Muscle of arm (tissue), 12 donors: ENCODE data around the gene EVA1B. TPM values are rescaled to one million over a fixed set of nuclear protein-coding genes. Genes with fewer than 3 reads are reported as not detected.

ENCODE experiments used
- DNase-seq: peaks from one replicate; pipeline ENCODE4 v3.0.0-alpha.2; 2013
- polyA plus RNA-seq, 12 donors: library from polyadenylated mRNA; unstranded; fragments of 120-200 nt; gene quantifications; one replicate each; pipeline ENCODE4 v1.2.1, GENCODE V29; 2013; ENCODE audit not compliant: insufficient read length in 12 of 12

Gene EVA1B
- polyA plus RNA-seq, 12 donors = 10.8 to 88.1 (median 23.4) TPM; not detected in 1

DNA sequence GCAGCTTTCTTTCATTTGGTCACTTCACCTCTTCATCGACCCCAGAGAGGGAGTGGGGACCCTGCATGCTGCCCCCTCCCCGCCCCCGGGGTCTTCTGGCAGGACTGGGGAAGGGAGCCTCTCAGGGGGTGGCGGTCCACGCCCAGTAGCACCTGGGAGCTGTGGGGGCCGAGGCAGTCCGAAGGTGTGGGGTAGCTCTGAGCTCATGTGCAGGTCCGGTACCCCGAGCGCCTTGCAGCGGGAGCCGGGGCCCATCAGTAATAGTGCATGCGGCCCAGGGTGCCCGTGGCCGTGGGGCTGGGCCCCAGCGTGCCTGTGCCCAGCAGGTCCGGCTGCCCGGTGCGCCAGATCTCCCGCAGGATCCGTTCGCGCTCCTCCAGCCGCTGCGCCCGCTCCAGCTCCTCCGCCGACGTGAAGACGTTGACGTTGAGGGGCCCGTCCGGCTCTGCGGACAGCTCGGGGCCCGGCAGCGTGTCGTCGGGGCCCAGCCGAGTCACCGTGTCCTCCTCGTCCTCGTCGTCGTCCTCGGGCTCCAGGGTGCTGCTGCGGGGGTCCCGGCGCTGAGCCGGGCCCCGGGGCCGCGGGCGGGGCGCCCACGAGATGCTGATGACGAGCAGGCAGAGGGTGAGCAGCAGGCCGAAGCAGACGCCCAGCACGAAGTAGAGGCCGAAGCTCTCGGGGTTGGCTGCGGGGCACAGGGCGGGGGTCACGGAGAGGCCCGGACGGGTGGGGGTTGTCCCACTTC is 1.2 kb downstream of the EVA1B start:
- DNase-seq = no peak

DNA sequence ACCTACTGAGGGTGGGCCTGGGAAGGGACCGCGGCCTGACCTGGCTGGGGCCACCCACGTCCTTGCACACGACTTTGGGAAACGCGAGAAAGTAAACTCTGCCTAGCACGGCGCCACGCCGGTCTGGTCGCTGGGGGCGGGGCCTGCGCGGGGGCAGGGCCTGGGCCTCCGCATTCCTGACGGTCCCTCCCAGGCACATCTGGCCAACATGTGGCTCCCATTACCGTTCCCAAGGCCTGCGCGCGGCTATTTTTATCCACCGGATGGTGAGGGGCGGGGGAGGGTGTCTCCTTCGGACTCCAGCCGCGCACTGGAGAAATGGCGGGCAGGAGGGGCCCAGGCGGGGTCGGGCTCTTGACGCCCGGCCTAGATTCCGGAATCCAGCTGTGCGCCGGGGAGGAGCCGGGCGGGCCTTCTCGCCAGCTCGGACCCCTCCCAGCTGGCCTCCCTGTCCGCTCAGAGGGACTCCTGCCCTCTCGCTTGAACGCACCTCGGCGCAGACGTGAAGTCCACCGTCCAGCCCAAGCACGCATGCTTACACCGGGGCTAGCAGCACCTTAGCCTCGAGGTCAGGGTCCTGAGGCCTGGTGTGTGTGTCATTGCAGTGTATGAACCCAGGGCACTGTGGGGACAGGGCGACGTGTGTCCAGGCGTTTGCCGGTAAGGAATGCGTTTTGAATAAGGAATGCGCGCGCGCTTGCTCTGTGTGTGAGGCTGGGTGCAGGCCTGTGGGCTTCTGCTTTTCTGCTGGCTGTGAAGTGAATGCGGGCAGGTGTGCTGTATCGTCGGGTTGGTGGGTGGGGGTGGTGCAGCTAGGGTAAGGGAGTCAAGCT is 2.1 kb downstream of the EVA1B start:
- peak; percentile 94 for DNase-seq

DNA sequence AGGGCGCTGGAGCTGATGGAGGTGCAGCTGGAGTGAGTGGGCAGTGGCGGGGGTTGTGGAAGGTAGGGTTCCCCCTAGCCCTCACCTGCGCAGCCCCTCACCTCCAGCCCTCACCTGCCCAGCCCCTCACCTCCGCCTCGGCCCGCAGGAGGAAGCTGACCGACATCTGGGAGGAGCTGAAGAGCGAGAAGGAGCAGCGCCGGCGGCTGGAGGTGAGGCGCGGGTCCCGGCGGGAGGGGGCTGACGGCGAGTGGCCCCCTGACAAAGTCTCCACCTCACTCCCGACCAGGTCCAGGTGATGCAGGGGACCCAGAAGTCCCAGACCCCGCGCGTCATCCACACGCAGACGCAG is 2.7 kb downstream of the EVA1B start:
- no peak for DNase-seq

DNA sequence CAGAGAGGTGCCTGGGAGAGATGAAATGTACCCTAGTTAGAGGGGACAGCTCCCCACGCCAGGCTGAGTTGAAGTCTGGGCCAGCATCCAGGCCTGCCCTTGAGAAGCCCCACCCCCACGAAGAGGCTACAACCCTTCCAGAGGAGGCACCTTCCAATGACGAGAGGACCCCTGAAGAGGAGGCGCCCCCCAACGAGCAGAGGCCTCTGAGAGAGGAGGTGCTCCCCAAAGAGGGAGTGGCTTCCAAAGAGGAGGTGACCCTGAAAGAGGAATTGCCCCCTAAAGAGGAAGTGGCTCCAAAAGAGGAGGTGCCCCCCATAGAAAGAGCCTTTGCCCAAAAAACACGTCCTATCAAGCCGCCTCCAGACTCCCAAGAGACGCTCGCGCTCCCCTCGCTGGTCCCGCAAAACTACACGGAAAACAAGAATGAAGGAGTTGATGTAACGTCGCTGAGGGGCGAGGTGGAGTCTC is 3.1 kb downstream of the EVA1B start:
- no peak for DNase-seq

DNA sequence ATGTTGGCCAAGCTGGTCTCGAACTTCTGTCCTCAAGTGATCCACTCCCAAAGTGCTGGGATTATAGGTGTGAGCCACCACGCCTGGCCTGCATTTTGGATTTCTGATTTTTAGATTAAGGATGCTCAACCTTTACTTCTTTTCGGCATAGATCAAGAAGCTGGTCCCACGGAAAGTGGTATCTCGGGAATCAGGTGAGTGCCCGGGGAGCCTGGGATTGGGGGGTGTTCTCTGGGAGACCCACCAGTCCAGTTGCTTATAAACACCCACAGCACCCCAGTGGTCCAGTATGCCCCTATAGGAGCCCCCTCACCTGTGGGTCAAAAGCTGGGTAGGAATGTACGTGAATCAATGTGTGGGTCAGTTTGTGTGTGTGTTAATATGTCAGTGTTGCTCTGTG is 14.0 kb downstream of the EVA1B start:
- no peak for DNase-seq

DNA sequence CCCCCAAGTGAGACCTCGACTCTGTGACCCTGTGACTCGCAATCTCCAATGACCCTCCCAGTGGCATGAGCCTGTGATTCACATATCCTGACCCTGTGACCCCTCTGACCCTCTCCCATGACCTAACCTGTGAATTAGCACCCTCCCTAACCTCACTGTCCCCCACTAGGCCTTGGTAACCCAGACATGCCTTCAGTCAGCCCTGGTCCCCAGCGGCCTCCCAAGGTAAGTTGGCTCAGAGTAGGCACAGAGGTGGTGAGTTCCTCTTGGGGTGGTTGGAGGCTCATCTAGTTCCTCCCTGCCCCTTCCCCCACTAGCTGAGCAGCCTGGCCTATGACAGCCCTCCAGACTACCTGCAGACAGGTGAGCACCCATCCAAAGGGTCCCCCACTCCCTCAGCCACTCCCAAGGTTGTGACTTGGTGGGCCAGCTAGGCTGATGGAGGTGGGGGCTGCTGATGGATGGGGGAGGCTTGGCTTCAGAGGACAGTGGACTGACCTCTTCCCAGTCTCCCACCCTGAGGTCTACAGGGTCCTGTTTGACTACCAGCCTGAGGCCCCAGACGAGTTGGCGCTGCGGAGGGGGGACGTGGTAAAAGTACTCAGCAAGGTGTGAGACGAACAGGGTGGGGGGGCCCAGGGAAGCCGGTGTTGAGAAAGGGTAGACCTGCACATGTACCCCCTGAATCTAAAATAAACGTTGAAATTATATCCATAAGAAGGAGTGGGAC is 15.7 kb downstream of the EVA1B start:
- DNase-seq = no peak

DNA sequence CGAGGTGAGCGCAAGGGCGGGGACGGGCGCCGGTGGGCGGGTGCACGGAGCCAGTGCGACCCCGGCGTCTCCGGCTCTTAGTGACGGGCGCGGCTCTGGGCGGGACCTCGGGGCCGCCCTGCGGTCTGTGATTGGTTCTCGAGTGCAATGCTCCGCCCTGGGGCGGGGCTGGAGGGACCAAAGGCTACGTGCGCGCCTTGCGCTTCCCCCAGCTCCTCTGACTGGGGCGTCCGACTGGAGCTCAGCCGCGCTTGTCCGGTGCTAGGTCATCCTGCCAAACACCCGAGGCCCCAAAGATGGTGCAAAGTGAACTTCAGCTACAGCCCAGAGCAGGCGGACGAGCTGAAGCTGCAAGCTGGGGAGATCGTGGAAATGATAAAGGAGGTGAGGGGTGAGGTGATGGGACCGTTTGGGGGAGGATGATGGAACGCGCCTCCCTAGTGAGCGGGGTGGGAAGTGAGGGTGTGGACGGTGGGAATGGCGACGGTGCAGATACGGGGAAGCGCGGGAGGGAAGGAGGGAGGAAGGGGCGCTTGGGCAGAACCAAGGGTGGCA is 16.5 kb downstream of the EVA1B start:
- DNase-seq = peak; percentile 92

DNA sequence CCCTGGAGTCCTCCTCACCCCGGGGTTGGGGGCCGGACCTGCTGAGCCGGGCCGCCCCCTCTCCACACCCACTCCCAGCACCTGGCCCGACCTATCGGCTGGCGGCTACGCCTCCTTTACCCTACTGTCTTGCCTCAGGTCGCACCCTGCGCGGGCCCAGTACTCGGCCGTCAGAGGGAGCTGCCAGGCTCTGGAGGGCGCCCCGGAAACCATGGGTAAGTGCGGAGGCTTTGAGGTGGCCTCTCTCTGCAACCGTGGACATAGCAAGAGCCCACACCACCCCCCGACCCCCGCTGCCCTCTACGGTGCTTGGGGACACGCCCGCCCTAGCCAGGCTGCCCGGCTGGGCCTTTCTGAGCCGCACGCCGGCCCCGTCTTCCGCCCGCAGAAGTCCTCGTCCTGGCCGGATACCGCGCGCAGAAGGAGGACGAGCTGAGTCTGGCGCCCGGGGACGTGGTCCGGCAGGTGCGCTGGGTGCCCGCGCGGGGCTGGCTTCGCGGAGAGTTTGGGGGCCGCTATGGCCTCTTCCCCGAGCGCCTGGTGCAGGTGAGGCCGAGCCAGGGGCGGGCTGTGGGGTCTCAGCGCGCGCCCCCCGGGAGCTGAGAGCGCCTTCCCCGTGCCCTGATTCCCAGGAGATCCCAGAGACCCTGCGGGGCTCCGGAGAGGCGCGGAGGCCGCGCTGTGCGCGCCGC is 17.1 kb downstream of the EVA1B start, which contains the start of gene SH3D21:
Gene SH3D21, plus strand, starts transcription at position 159 of the 692 bp plus-strand sequence. Its CDS starts 53 bp downstream, at position 212.
- no peak for DNase-seq

DNA sequence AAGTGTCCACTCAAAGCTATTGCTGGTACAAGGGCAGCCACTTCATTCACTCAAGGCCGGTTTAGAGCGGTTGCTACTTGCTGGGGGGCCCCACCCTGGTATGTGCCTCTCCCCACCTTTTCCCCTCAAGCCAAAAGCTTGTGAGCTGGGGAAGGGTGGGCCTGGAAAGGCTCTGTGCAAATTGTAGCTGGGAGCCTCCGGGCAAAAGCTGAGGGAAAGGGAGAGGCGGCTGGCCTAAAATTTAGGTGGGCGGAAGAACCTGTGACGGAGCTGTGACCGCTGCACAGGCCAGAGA is 17.6 kb downstream of the EVA1B start:
- DNase-seq = no peak

DNA sequence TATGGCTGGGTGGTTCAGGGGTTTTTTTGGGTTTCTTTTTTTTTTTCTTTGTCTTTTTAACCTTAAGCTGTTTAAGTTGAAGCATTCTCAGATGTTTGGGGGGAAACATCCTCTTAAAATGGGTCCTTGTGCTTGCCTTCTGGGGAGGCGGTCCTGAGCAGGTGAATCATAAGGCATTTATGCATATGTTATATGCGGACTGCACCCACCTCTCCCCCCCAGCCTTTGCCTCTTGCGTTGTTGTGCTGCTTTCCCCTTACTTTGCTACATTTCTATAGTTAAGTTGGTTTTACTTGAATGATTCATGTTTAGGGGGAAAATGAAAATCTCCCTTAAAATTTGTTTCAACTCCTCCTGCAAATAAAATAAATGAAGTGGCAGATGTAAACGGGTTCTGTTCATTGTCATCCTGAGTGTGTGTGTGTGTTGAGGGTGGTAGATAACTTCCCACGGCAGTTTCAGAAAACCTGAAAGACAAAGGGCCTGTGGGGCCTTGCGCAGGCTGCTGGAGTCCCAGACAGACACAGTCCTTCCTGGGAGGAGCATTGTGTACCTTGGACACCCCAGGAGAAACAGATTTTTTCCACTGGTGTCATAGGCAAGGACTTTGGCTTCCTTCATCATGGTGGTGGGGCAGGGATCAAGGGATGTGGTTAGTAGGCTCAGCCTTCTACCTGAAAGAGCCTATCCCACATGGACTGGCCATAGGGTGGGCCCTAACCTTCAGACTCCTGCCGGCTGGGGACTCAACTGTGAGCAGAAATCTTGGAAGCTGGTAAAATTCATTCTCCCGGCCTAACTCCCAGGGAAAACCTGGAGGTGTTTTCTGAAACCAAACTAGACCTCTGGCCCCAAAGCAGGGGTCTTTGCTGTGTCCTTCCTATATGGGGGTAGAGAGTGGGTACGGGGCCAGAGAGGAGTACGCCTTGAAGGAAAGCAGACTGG is 18.2 kb downstream of the EVA1B start:
- DNase-seq = no peak

DNA sequence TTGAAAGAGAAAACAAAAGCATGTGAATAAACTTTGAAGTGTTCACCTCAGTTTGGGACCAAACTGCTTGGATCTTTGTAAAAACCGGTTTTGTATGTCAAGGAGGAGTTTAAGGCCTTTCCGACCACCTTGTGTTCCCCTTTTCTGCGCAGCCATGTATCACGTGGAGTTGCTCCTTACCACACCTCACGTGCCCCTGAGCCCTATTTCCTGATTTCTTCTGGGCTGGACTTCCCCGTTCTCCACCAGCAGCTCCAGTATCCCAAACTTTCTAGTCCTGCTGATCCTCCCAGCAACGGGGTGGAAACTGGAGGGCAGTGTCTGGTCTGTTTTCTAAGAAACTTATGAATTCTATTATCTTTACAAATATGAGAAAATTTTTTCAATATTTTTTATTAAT is 18.9 kb downstream of the EVA1B start:
- DNase-seq = no peak

DNA sequence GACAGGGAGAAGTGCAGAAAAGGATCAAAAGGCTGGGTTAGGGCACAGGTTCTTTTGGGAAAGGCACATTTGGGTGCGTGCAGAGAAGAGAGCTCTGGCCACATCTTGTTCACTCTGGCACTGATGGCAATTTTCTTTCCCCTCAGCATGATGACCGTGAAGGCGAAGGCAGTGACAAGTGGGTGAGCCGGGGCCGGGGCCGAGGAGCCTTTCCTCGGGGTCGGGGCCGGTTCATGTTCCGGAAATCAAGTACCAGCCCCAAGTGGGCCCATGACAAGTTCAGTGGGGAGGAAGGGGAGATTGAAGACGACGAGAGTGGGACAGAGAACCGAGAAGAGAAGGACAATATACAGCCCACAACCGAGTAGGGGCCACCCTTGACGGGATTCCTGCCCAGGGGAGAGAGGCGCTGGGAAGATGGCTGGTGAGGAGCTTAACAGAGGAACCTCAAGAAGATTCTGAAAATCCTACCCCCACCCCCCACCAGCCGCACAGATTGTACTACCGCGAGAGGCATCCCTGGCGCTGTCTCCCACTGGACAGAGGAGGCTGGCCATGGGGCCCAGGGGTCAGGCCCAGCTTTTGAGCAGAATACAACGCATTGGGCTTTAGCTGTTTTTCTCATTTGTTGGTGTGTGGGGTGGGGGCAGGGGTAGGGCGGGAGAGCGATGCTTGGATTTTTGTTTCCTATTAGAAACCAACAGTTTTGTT is 19.6 kb downstream of the EVA1B start:
- DNase-seq = no peak

DNA sequence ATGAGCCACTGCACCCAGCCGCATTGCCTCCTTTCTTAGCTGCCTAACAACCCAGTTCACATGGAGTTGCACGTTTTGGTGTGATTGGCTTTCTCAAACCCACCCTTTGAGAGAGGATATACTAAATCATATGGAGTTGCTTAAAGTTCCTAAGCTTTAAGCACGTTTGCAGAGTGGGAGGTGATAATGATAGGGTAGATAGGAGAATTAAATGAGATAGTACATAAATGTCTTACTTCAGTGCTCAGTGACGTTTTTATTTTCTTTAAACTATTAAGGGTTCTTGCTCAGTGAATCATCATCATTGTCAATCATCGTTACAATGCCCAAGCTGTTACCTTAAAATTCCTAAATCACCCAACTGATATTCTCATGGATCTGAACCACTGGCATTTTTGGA is 20.2 kb downstream of the EVA1B start:
- no peak for DNase-seq

DNA sequence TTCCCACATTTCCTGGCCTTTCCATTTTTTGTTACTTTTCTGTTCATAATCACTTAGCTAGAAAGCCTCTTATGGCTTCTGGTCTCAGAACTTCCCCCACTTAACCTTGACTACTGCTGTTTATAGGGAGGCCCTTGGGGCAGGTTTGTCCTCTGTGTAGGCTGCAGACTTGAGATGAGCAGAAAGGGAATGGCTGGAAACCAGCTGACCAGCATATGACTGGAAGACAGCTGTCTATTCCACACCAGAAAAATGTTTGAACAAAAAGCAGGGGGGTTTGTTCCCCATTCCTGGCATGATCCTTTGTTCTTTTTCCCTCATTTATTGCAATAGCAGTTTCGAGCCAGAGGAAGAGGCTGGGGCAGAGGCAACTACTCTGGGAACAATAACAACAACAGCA is 22.2 kb downstream of the EVA1B start:
- no peak for DNase-seq

DNA sequence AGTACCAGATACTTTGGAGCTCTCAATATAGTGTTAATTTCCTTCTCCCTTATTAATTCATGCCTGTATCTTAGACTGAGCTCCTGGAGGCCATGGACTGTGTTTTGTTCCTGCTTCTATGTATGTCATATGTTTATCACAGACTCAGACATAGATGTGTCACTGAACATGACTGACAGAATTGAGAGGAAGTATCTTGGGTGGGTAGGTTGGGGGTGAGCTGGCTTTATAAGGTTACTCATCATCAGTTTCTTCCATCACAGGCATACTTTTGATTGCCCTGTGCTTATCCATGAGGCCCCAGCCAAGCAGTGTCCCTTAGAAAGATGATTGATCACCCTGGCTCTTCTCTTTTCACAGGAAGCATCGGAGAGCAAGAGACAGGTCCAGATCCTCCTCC is 22.9 kb downstream of the EVA1B start:
- no peak for DNase-seq

DNA sequence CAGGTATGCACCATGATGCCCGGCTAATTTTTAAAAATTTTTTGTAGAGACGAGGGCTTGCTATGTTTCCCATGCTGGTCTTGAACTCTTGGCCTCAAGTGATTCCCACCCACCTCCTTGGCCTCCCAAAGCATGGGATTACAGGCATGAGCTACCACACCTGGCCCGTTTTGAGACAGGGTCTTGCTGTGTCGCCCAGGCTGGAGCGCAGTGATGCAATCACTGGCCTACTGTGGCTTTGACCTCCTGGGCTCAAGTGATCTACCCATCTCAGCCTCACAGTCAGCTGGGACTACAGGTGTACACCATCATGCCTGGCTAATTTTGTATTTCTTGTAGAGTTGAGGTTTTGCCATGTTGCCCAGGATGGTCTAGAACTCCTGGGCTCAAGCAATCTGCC is 24.8 kb downstream of the EVA1B start:
- DNase-seq = no peak

DNA sequence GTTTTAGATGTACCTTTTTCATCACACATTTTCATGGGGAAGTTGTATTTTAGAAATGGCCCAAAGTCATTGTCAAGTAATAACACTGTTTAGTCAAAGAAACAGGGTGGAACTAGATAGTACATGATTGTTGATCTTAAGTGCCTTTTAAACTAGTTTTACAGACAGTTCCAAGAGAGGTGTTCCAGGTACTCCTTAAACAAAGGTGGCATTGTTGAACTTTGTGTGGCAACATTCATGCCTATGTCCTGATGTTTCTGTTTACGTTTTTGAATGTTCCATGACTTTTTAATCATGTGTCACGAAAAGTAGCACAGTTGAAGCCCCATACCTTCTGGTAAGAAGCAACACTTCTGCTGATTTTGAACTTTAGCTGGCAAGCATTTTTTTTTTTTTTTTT is 26.4 kb downstream of the EVA1B start:
- no peak for DNase-seq

DNA sequence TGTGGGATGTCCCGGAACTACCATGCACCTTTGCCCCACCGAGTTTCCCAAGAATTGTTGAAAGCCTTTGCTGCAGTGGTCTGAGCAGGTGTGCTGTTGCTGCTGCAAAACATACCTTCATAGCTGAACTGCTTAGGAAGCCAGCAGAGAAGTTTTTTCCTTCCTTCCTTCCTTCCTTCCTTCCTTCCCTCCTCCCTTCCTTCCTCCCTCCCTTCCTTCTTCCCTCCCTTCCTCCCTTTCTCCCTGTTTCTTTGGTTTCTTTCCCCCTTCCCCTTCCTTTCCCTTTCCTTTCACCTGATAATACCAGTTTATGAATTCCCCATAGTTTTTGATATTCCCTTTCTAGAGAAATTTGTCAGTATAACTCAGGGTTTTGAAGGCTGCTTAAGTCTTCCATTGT is 28.1 kb downstream of the EVA1B start:
- DNase-seq = no peak

DNA sequence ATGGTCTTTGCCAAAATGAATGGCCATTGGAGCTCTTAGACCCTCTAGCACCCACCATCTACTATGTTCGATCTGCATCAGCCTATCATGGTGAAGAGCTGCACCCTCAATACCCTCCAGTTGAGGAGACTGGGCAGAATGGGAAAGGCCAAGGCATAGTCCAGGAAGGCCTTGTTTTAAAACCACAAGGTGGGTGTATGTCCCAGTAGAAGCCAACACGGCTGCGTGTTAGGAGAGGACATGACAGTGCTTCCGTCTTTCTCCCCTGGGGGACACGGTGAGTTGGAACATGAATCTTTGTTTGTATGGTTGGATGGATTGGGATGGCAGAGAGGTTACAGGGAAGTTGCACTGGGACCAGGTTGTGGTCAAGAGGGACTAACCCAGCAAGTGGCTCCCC is 35.9 kb downstream of the EVA1B start:
- DNase-seq = no peak

DNA sequence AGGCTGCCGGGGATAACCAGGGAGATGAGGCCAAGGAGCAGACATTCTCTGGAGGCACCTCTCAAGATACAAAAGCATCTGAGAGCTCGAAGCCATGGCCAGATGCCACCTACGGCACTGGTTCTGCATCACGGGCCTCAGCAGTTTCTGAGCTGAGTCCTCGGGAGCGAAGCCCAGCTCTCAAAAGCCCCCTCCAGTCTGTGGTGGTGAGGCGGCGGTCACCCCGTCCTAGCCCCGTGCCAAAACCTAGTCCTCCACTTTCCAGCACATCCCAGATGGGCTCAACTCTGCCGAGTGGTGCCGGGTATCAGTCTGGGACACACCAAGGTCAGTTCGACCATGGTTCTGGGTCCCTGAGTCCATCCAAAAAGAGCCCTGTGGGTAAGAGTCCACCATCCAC is 36.6 kb downstream of the EVA1B start:
- no peak for DNase-seq
